AG09309 (cell line): ENCODE data around the gene TET3.

Source experiments
- DNase-seq: peaks from one replicate; pipeline ENCODE4 v3.0.0-alpha.2; 2010; ENCODE audit warnings: low read depth
- H3K4me3 ChIP-seq: 2 replicates; pipeline ENCODE4 v1.5.1; 2011; ENCODE audit warnings: mild to moderate bottlenecking, low read depth, low read length, moderate library complexity; ENCODE audit not compliant: control insufficient read depth
- TF ChIP-seq, protein P1 (sequence below): IDR thresholded peaks from 2 replicates; pipeline ENCODE4 v1.5.1; 2011; ENCODE audit warnings: mild to moderate bottlenecking, low read depth, low read length, inconsistent platforms; ENCODE audit not compliant: insufficient read depth, control insufficient read depth; ENCODE audit errors: missing control alignments

TET3 gene

GRCh38 chr2:74019516-74019915, 34.8 kb downstream of the TET3 start:
- H3K4me3 ChIP-seq: no peak overlapping the region
- TF ChIP-seq, protein P1, sequence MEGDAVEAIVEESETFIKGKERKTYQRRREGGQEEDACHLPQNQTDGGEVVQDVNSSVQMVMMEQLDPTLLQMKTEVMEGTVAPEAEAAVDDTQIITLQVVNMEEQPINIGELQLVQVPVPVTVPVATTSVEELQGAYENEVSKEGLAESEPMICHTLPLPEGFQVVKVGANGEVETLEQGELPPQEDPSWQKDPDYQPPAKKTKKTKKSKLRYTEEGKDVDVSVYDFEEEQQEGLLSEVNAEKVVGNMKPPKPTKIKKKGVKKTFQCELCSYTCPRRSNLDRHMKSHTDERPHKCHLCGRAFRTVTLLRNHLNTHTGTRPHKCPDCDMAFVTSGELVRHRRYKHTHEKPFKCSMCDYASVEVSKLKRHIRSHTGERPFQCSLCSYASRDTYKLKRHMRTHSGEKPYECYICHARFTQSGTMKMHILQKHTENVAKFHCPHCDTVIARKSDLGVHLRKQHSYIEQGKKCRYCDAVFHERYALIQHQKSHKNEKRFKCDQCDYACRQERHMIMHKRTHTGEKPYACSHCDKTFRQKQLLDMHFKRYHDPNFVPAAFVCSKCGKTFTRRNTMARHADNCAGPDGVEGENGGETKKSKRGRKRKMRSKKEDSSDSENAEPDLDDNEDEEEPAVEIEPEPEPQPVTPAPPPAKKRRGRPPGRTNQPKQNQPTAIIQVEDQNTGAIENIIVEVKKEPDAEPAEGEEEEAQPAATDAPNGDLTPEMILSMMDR: no peak
- DNase-seq: no peak

GRCh38 chr2:74020702-74021406, 36.1 kb downstream of the TET3 start:
- no peak overlapping the region for H3K4me3 ChIP-seq
- TF ChIP-seq, protein P1: no peak
- DNase-seq: no peak

DNA sequence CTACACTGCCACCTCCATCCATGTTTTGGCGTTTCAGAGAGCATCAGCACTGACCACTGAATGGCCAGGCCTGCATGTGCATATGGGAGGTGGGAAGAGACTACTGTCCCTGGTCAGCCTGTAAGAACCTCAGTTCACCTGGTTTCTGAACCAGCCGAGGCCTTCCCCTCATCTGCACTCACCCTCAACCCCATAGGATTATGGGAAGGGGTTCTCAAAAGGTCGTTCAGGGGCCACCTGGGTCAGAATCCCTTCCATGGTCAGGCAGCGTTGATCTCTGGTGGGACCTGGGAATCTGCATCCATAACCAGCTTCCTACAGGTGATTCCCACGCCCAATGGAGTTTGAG, 36.7 kb downstream of the TET3 start:
- TF ChIP-seq, protein P1: no peak
- H3K4me3 ChIP-seq: no peak overlapping the region
- no peak for DNase-seq

DNA sequence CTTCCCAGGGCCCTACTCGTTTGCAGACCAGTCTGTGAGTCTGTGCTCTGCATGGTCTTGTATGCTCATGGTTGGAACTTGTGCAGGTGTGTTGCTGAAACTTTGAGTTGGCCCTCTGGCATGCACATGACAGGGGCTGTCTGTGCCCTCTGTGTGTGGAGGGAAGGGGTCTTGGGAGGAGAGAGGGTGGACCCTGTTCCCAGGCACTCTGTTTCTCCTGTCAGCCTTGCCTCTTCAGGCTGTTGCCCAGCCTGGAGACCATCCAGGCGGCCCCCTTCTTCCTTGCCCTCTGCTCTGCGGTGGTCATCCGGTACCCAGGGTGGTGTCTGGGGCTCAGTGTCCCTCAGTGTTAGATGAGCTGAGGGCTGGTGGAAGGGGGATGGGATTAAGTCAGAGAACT, 39.5 kb downstream of the TET3 start:
- TF ChIP-seq, protein P1: no peak
- no peak overlapping the region for H3K4me3 ChIP-seq
- DNase-seq: no peak

DNA sequence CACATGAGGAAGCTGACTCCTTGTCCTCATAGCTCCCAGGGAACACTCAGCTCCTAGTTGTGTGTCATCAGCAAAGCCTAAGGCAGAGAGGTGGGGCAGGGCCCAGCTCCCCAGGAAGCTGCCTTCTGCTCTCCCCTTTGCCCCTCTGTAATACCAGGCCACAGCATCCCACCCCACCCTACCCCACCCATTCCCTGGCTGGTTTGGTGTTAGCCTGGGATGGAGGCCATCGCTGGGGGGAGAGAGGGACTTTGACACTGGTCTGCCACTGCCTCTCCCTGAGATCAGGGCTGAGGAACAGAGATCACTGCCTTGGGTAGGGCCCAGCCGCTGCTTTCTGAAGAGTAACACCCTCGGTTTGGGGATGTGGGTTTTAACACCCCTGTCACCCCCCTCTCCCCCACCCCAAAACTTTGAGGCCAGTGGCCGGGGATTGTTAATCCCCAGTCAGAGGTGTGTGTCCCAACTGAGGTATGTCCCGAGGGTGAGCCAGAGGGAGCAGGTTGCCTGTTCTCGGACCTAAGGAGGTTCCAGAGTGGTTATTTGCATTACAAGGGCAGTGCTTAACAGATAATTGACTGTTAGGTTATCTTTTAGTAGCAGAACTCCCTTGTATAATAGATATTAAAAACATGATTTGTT, 41.4 kb downstream of the TET3 start:
- TF ChIP-seq, protein P1: no peak
- H3K4me3 ChIP-seq: no peak overlapping the region
- no peak for DNase-seq

- no peak for DNase-seq
- no peak overlapping the region for H3K4me3 ChIP-seq
Observed at GRCh38 chr2:74026687-74027241, 42.1 kb downstream of the TET3 start.

More at GRCh38 chr2:74026687-74027241, 42.1 kb downstream of the TET3 start:
- TF ChIP-seq, protein P1: no peak
